ENCODE results near the gene ABCG5.

Gene ABCG5

GRCh38 chr2:43802135-43802534, 36.5 kb downstream of the ABCG5 start:
- TF ChIP-seq EZH2phosphoT487 (IDR thresholded peaks at IDR 0.05; ENCODE audit: borderline replicate concordance) (no peak), CTCF (conservative IDR thresholded peaks at IDR 0.05; ENCODE audit: low read length) (0 out of 2 replicates have a peak, but pooled peaks have one; percentile 23)
- Histone ChIP-seq H3K9ac (ENCODE audit: low read depth, low read length, poor library complexity, severe bottlenecking) (no peak overlapping the region), H2AFZ (ENCODE audit: low read length) (no peak overlapping the region), H3K27me3 (ENCODE audit: insufficient read depth, low read length, poor library complexity, severe bottlenecking) (no peaks in the 10 kb centered on the region), H3K4me3 (ENCODE audit: low read length, poor library complexity, severe bottlenecking) (no peak overlapping the region), H3K79me2 (ENCODE audit: insufficient read depth, low read length) (no peaks in the 10 kb centered on the region), H3K4me2 (ENCODE audit: low read depth, low read length, poor library complexity, severe bottlenecking) (no peak overlapping the region), H4K20me1 (ENCODE audit: insufficient read depth, low read length, poor library complexity, severe bottlenecking) (no peaks in the 10 kb centered on the region), H3K9me3 (ENCODE audit: insufficient read depth, low read depth, low read length) (no peaks in the 10 kb centered on the region), H3K36me3 (ENCODE audit: insufficient read depth, low read length) (no peaks in the 10 kb centered on the region), H3K4me1 (ENCODE audit: insufficient read depth, low read length, poor library complexity, severe bottlenecking) (no peaks in the 10 kb centered on the region), H3F3A (ENCODE audit: low read depth) (no peaks in the 10 kb centered on the region), H3K9me2 (replicated peaks; ENCODE audit: low read depth, low read length) (no peaks in the 10 kb centered on the region)

GRCh38 chr2:43800894-43801293, 37.7 kb downstream of the ABCG5 start:
- no peak for TF ChIP-seq EZH2phosphoT487 (IDR thresholded peaks at IDR 0.05; ENCODE audit: borderline replicate concordance)
- TF ChIP-seq CTCF (conservative IDR thresholded peaks at IDR 0.05; ENCODE audit: low read length), result no peak
- no peaks in the 10 kb centered on the region for H3K9me2 ChIP-seq (replicated peaks; ENCODE audit: low read depth, low read length)
- H3K36me3 ChIP-seq (ENCODE audit: insufficient read depth, low read length), result no peaks in the 10 kb centered on the region
- no peak overlapping the region for H3K9ac ChIP-seq (ENCODE audit: low read depth, low read length, poor library complexity, severe bottlenecking)
- H3K27me3 ChIP-seq (ENCODE audit: insufficient read depth, low read length, poor library complexity, severe bottlenecking), result no peaks in the 10 kb centered on the region
- no peaks in the 10 kb centered on the region for H3K4me1 ChIP-seq (ENCODE audit: insufficient read depth, low read length, poor library complexity, severe bottlenecking)
- no peak overlapping the region for H3K4me3 ChIP-seq (ENCODE audit: low read length, poor library complexity, severe bottlenecking)
- no peaks in the 10 kb centered on the region for H4K20me1 ChIP-seq (ENCODE audit: insufficient read depth, low read length, poor library complexity, severe bottlenecking)
- no peaks in the 10 kb centered on the region for H3F3A ChIP-seq (ENCODE audit: low read depth)
- no peaks in the 10 kb centered on the region for H3K9me3 ChIP-seq (ENCODE audit: insufficient read depth, low read depth, low read length)
- no peaks in the 10 kb centered on the region for H3K79me2 ChIP-seq (ENCODE audit: insufficient read depth, low read length)
- no peak overlapping the region for H2AFZ ChIP-seq (ENCODE audit: low read length)
- no peak overlapping the region for H3K4me2 ChIP-seq (ENCODE audit: low read depth, low read length, poor library complexity, severe bottlenecking)

DNA sequence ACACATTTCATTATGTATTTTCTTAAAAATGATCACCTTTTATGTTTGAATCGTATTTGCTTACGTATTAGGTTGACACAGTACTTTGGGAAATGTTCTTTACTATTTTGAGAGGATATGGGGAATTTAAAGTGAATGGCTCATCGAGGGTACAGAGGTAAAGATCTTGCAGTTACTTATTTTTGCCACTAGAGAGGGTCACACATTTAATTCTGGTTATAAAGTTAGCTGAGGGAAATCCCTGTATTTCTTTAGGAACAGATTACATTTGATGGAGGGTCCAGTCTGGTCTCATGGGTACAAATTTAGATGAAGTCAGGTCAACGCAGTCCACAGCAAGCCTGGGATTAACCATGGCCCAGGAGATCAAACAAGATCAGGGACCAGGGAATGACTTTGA, 40.3 kb downstream of the ABCG5 start:
- no peaks in the 10 kb centered on the region for H3K27me3 ChIP-seq (ENCODE audit: insufficient read depth, low read length, poor library complexity, severe bottlenecking)

More for the DNA sequence above, 40.3 kb downstream of the ABCG5 start:
- H2AFZ ChIP-seq (ENCODE audit: low read length), result no peak overlapping the region
- no peak overlapping the region for H3K9ac ChIP-seq (ENCODE audit: low read depth, low read length, poor library complexity, severe bottlenecking)
- H3K4me1 ChIP-seq (ENCODE audit: insufficient read depth, low read length, poor library complexity, severe bottlenecking), result no peaks in the 10 kb centered on the region
- H3K9me2 ChIP-seq (replicated peaks; ENCODE audit: low read depth, low read length), result no peaks in the 10 kb centered on the region
- no peaks in the 10 kb centered on the region for H3F3A ChIP-seq (ENCODE audit: low read depth)
- no peak for TF ChIP-seq EZH2phosphoT487 (IDR thresholded peaks at IDR 0.05; ENCODE audit: borderline replicate concordance)
- peak; percentile 72 for TF ChIP-seq CTCF (conservative IDR thresholded peaks at IDR 0.05; ENCODE audit: low read length)
- no peaks in the 10 kb centered on the region for H3K79me2 ChIP-seq (ENCODE audit: insufficient read depth, low read length)
- H4K20me1 ChIP-seq (ENCODE audit: insufficient read depth, low read length, poor library complexity, severe bottlenecking), result no peaks in the 10 kb centered on the region
- no peak overlapping the region for H3K4me3 ChIP-seq (ENCODE audit: low read length, poor library complexity, severe bottlenecking)
- H3K4me2 ChIP-seq (ENCODE audit: low read depth, low read length, poor library complexity, severe bottlenecking), result no peak overlapping the region
- no peaks in the 10 kb centered on the region for H3K9me3 ChIP-seq (ENCODE audit: insufficient read depth, low read depth, low read length)
- H3K36me3 ChIP-seq (ENCODE audit: insufficient read depth, low read length), result no peaks in the 10 kb centered on the region
